Neural cell (in vitro differentiated cells): Measurements from ENCODE around the gene CYB5R2. TPM values are rescaled to one million over a fixed set of nuclear protein-coding genes. Genes with fewer than 3 reads are reported as not detected.

Source experiments
- H2AFZ ChIP-seq: fragments of 200-600, 300-800 bp; sonication (generic), shearing (Covaris generic); 2 replicates; pipeline ENCODE4 v1.6.0; 2014; ENCODE audit warnings: low read depth, mild to moderate bottlenecking, antibody characterized with exemption, low read length, moderate library complexity
- H3F3A ChIP-seq: fragments of 200-600 bp; shearing (Covaris generic); 2 replicates; pipeline ENCODE4 v1.6.1; 2016; ENCODE audit warnings: mild to moderate bottlenecking, moderate library complexity, mixed read lengths, antibody characterized with exemption, low read length; ENCODE audit not compliant: insufficient read depth, poor library complexity, severe bottlenecking
- H3K27ac ChIP-seq: fragments of 200-600, 300-800 bp; sonication (generic), shearing (Covaris generic); 2 replicates; pipeline ENCODE4 v1.5.1; 2014; ENCODE audit warnings: mild to moderate bottlenecking, low read length, moderate library complexity
- H3K27me3 ChIP-seq: fragments of 300-800, 200-600 bp; sonication (generic), shearing (Covaris generic); 2 replicates; pipeline ENCODE4 v1.6.0; 2014; ENCODE audit warnings: mild to moderate bottlenecking, low read depth, low read length, moderate library complexity; ENCODE audit not compliant: insufficient read depth
- H3K36me3 ChIP-seq: fragments of 300-800, 200-600 bp; sonication (generic), shearing (Covaris generic); 2 replicates; pipeline ENCODE4 v1.5.1; 2014; ENCODE audit warnings: mild to moderate bottlenecking, antibody characterized with exemption, low read length, moderate library complexity; ENCODE audit not compliant: insufficient read depth
- H3K4me2 ChIP-seq: fragments of 300-800, 200-600 bp; sonication (generic), shearing (Covaris generic); 2 replicates; pipeline ENCODE4 v1.6.0; 2014; ENCODE audit warnings: mild to moderate bottlenecking, low read length
- H3K4me3 ChIP-seq: fragments of 300-800, 200-600 bp; sonication (generic), shearing (Covaris generic); 2 replicates; pipeline ENCODE4 v1.5.1; 2014; ENCODE audit warnings: mild to moderate bottlenecking, low read length, moderate library complexity
- H3K79me2 ChIP-seq: fragments of 200-600 bp; shearing (Covaris generic); replicated peaks from 2 replicates; pipeline ENCODE4 v1.6.0; 2014; ENCODE audit warnings: mild to moderate bottlenecking, low read length, moderate library complexity; ENCODE audit not compliant: insufficient read depth
- H3K9ac ChIP-seq: fragments of 300-800, 200-600 bp; sonication (generic), shearing (Covaris generic); 2 replicates; pipeline ENCODE4 v1.6.1; 2016; ENCODE audit warnings: mild to moderate bottlenecking, low read length, mixed read lengths
- H3K9me2 ChIP-seq: fragments of 200-600 bp; shearing (Covaris generic); 2 replicates; pipeline ENCODE4 v1.6.1; 2016; ENCODE audit warnings: mild to moderate bottlenecking, low read length, mixed read lengths; ENCODE audit not compliant: insufficient read depth
- H3K9me3 ChIP-seq: fragments of 200-600, 300-800 bp; sonication (generic), shearing (Covaris generic); 2 replicates; pipeline ENCODE4 v1.6.1; 2016; ENCODE audit warnings: mild to moderate bottlenecking, mixed run types, low read length, moderate library complexity, mixed read lengths
- H4K20me1 ChIP-seq: fragments of 200-600 bp; shearing (Covaris generic); 2 replicates; pipeline ENCODE4 v1.6.1; 2016; ENCODE audit warnings: mild to moderate bottlenecking, mixed run types; ENCODE audit not compliant: insufficient read depth
- EP300 ChIP-seq: fragments of 450-650 bp; conservative IDR thresholded peaks from 2 replicates; pipeline ENCODE4 v1.6.1; 2014; ENCODE audit warnings: antibody characterized with exemption, mild to moderate bottlenecking, moderate library complexity; ENCODE audit not compliant: poor library complexity, severe bottlenecking
- EZH2 ChIP-seq: fragments of 200-600, 300-800 bp; shearing (Covaris generic), sonication (generic); IDR thresholded peaks from 2 replicates; pipeline ENCODE4 v1.6.1; 2014; ENCODE audit warnings: antibody characterized with exemption, low read length, borderline replicate concordance, mild to moderate bottlenecking; ENCODE audit not compliant: insufficient read depth, poor library complexity, severe bottlenecking
- MXI1 ChIP-seq: fragments of 450-650 bp; conservative IDR thresholded peaks from 2 replicates; pipeline ENCODE4 v1.6.1; 2014; ENCODE audit warnings: antibody characterized with exemption, mild to moderate bottlenecking; ENCODE audit not compliant: poor library complexity, severe bottlenecking
- POLR2AphosphoS5 ChIP-seq: IDR thresholded peaks from 2 replicates; pipeline ENCODE4 v1.6.1; 2012
- RAD21 ChIP-seq: fragments of 450-650 bp; conservative IDR thresholded peaks from 2 replicates; pipeline ENCODE4 v1.6.1; 2014; ENCODE audit warnings: antibody characterized with exemption, mild to moderate bottlenecking, moderate library complexity
- SMC3 ChIP-seq: fragments of 450-650 bp; conservative IDR thresholded peaks from 2 replicates; pipeline ENCODE4 v1.6.1; 2014; ENCODE audit warnings: antibody characterized with exemption, mild to moderate bottlenecking, moderate library complexity; ENCODE audit not compliant: poor library complexity
- TAF1 ChIP-seq: IDR thresholded peaks from 2 replicates; pipeline ENCODE4 v1.6.1; 2012; ENCODE audit warnings: low read depth
- polyA minus RNA-seq: library from RNA; depleted of rRNA, polyadenylated mRNA; stranded (reverse); fragments of >200 nt; gene quantifications from 2 replicates; pipeline ENCODE4 v1.2.3, GENCODE V29; 2014
- polyA plus RNA-seq: library from polyadenylated mRNA; depleted of rRNA; stranded (reverse); fragments of >200 nt; gene quantifications from 2 replicates; pipeline ENCODE4 v1.2.3, GENCODE V29; 2014
- TF ChIP-seq, protein P1 (sequence below): fragments of 450-650 bp; IDR thresholded peaks from 2 replicates; pipeline ENCODE4 v1.5.1; 2014; ENCODE audit warnings: antibody characterized with exemption, mild to moderate bottlenecking, moderate library complexity; ENCODE audit not compliant: poor library complexity, severe bottlenecking
- TF ChIP-seq, protein P2 (sequence below): IDR thresholded peaks from 2 replicates; pipeline ENCODE4 v1.6.1; 2012; ENCODE audit warnings: borderline replicate concordance

CYB5R2 gene
- 0.92 TPM in 1 of 2 replicates, not detected in the other for polyA plus RNA-seq
- not detected in 2 replicates for polyA minus RNA-seq

DNA sequence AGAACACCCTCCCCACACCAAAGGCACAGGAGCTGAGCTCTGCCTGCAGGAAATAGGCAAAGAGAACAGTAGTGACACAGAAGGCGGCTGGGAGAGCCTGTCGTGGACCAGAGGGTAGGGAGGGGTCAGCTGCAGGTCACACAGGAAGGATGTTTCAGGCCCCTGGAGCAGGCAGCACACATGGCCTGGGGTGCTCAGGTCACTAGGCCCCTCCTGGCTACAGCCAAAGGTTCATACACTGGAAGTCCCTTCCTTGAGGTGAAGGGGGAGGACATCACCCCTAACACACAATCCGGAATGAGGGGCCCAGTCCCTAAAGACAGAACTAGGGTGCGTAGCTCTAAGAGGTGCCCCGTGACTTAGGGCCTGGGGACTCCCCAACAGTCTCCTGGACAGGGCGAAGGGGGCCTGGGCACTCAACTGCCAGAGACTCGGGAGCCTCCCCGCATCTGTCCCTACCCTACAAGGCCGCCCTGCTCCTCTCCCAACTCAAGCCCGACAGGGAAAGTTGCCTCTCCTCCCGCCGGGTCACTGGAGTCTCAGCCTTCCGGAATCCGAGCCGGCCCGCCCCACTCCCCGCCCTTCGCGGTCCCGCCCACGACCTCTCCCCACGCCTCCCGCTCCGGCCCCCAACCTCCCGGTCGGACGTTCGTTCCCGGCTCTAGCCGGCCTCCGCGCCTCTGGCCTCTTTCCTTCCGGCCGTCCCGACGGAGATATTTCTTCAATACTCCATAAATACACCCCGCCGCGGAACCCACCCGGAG is at the start of gene CYB5R2:
TSS of gene CYB5R2 (minus strand) at position 541 of the 764 bp plus-strand sequence. CDS start 675 bp downstream, outside the sequence.
- TF ChIP-seq, protein P1, sequence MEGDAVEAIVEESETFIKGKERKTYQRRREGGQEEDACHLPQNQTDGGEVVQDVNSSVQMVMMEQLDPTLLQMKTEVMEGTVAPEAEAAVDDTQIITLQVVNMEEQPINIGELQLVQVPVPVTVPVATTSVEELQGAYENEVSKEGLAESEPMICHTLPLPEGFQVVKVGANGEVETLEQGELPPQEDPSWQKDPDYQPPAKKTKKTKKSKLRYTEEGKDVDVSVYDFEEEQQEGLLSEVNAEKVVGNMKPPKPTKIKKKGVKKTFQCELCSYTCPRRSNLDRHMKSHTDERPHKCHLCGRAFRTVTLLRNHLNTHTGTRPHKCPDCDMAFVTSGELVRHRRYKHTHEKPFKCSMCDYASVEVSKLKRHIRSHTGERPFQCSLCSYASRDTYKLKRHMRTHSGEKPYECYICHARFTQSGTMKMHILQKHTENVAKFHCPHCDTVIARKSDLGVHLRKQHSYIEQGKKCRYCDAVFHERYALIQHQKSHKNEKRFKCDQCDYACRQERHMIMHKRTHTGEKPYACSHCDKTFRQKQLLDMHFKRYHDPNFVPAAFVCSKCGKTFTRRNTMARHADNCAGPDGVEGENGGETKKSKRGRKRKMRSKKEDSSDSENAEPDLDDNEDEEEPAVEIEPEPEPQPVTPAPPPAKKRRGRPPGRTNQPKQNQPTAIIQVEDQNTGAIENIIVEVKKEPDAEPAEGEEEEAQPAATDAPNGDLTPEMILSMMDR, result no peak
- TF ChIP-seq TAF1, result no peak
- TF ChIP-seq EP300, result no peak
- no peak for TF ChIP-seq RAD21
- TF ChIP-seq, protein P2, sequence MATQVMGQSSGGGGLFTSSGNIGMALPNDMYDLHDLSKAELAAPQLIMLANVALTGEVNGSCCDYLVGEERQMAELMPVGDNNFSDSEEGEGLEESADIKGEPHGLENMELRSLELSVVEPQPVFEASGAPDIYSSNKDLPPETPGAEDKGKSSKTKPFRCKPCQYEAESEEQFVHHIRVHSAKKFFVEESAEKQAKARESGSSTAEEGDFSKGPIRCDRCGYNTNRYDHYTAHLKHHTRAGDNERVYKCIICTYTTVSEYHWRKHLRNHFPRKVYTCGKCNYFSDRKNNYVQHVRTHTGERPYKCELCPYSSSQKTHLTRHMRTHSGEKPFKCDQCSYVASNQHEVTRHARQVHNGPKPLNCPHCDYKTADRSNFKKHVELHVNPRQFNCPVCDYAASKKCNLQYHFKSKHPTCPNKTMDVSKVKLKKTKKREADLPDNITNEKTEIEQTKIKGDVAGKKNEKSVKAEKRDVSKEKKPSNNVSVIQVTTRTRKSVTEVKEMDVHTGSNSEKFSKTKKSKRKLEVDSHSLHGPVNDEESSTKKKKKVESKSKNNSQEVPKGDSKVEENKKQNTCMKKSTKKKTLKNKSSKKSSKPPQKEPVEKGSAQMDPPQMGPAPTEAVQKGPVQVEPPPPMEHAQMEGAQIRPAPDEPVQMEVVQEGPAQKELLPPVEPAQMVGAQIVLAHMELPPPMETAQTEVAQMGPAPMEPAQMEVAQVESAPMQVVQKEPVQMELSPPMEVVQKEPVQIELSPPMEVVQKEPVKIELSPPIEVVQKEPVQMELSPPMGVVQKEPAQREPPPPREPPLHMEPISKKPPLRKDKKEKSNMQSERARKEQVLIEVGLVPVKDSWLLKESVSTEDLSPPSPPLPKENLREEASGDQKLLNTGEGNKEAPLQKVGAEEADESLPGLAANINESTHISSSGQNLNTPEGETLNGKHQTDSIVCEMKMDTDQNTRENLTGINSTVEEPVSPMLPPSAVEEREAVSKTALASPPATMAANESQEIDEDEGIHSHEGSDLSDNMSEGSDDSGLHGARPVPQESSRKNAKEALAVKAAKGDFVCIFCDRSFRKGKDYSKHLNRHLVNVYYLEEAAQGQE, result no peak
- no peak for TF ChIP-seq MXI1
- no peak for TF ChIP-seq POLR2AphosphoS5
- no peak for TF ChIP-seq SMC3
- TF ChIP-seq EZH2, result no peak
- Histone ChIP-seq H3K27me3 (peaks cover 37% of the 10 kb centered on the region), H3K79me2 (no peaks in the 10 kb centered on the region), H3K9ac (no peak within 1 kb of the TSS), H4K20me1 (no peaks in the 10 kb centered on the region), H3K9me2 (no peaks in the 10 kb centered on the region), H3K4me3 (peak within 1 kb of the TSS; percentile 52), H3K27ac (no peak within 1 kb of the TSS), H3K36me3 (no peaks in the 10 kb centered on the region), H3K9me3 (no peaks in the 10 kb centered on the region), H3F3A (no peaks in the 10 kb centered on the region), H3K4me2 (no peak within 1 kb of the TSS), H2AFZ (no peak within 1 kb of the TSS)

DNA sequence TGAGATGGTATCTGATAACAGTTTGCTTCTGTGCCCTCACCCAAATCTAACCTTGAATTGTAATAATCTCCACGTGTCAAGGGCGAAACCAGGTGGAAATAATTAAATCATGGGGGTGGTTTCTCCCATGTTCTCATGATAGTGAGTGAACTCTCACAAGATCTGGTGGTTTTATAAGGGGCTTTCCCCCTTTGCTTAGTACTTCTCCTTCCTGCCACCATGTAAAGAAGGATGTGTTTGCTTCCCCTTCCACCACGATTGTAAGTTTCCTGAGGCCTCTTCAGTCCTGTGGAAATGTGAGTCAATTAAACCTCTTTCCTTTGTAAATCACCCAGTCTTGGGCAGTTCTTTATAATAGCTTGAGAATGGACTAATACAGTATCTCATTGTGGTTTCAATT is 41.5 kb upstream of the CYB5R2 start:
- H3F3A ChIP-seq, result no peaks in the 10 kb centered on the region

More for the DNA sequence above, 41.5 kb upstream of the CYB5R2 start:
- Histone ChIP-seq H2AFZ (no peak overlapping the region), H3K9me2 (no peaks in the 10 kb centered on the region), H3K9me3 (no peaks in the 10 kb centered on the region), H3K4me3 (no peak overlapping the region), H4K20me1 (no peaks in the 10 kb centered on the region), H3K9ac (no peak overlapping the region), H3K36me3 (no peaks in the 10 kb centered on the region), H3K79me2 (no peaks in the 10 kb centered on the region), H3K27ac (no peak overlapping the region), H3K4me2 (no peak overlapping the region), H3K27me3 (no peaks in the 10 kb centered on the region)
- TF ChIP-seq MXI1 (no peak), EP300 (no peak), POLR2AphosphoS5 (no peak), SMC3 (no peak), RAD21 (no peak), EZH2 (no peak), TAF1 (no peak)
- TF ChIP-seq, protein P2, result no peak
- TF ChIP-seq, protein P1, result no peak
